Measurements from ENCODE around the gene CDH4. TPM values are rescaled to one million over a fixed set of nuclear protein-coding genes. Genes with fewer than 3 reads are reported as not detected.

CDH4 gene
- total and polyA plus RNA-seq, 2 of the 4 experiments (the other 2 are of a cell fraction) = 1.6 to 3.5 TPM

- POLR2A ChIA-PET (ENCODE audit: unreplicated experiment) = no interaction called here
- no peak overlapping the region for H3K4me2 ChIP-seq (ENCODE audit: low read depth, low read length)
- H3K14ac ChIP-seq (replicated peaks; ENCODE audit: low read depth, low read length) = no peak overlapping the region
- no peak overlapping the region for H3K23ac ChIP-seq (ENCODE audit: low read depth, low read length)
- in situ Hi-C loops (cut with MboI; ENCODE audit: low sequenced_read_pairs) (no loop called here), dilution Hi-C loops (cut with HindIII; ENCODE audit: low sequenced_read_pairs, unreplicated experiment) (no loop called here), intact Hi-C loops (cut with micrococcal nuclease) (no loop called here)
- no peaks in the 10 kb centered on the region for H3K9me1 ChIP-seq (ENCODE audit: insufficient read depth, low read length)
- H3K18ac ChIP-seq (ENCODE audit: low read depth, low read length) = no peak overlapping the region
- DNase-seq (no peak), ATAC-seq (ENCODE audit: low read depth) (no peak)
- no peak overlapping the region for H2AK5ac ChIP-seq (ENCODE audit: low read depth, low read length)
- H2BK120ac ChIP-seq (ENCODE audit: low read depth, low read length) = no peak overlapping the region
- no peaks in the 10 kb centered on the region for H3K9me3 ChIP-seq (ENCODE audit: control insufficient read depth, insufficient read depth, low read length)
- H3K4me1 ChIP-seq (ENCODE audit: control insufficient read depth, insufficient read depth, low read length) = no peaks in the 10 kb centered on the region
- no peaks in the 10 kb centered on the region for H3K79me1 ChIP-seq (ENCODE audit: low read depth in 1 of 2, low read length in 2 of 2)
- H3K27ac ChIP-seq (ENCODE audit: insufficient read depth, low read length) = no peak overlapping the region
- H3K4ac ChIP-seq (ENCODE audit: low read depth, low read length) = no peak overlapping the region
- no peak overlapping the region for H3K9ac ChIP-seq (ENCODE audit: low read depth, low read length)
- no peak overlapping the region for H3K4me3 ChIP-seq (ENCODE audit: insufficient read depth, low read depth, low read length)
- BruUV-seq (replicated peaks) = no TSS peak
- H2AFZ ChIP-seq (replicated peaks; ENCODE audit: low read length, poor library complexity) = no peak overlapping the region
- no peak overlapping the region for H2AK9ac ChIP-seq (replicated peaks; ENCODE audit: low read depth, low read length, poor library complexity)
- no peak overlapping the region for H3K56ac ChIP-seq (ENCODE audit: extremely low read depth, insufficient read depth, low read length)
- H3K27me3 ChIP-seq (ENCODE audit: control insufficient read depth, insufficient read depth, low read length) = no peaks in the 10 kb centered on the region
- H4K5ac ChIP-seq (ENCODE audit: low read depth, low read length) = no peak overlapping the region
- H2BK15ac ChIP-seq (ENCODE audit: low read depth, low read length) = no peak overlapping the region
- H2BK20ac ChIP-seq (ENCODE audit: low read depth, low read length) = no peak overlapping the region
- no peaks in the 10 kb centered on the region for H3K36me3 ChIP-seq (ENCODE audit: control insufficient read depth, insufficient read depth, low read length)
- no peak overlapping the region for H4K91ac ChIP-seq (ENCODE audit: insufficient read depth, low read depth, low read length)
- WGBS, 2 experiments (ENCODE audit: extremely low coverage in 2 of 2, insufficient read length in 1 of 2) = 84% methylated on average over 6 of the region's 17 CpGs; no CpG with 5 or more reads in 1 of the 2 experiments
- H4K8ac ChIP-seq (ENCODE audit: low read depth in 2 of 2, low read length in 2 of 2) = no peak overlapping the region
- H4K20me1 ChIP-seq (ENCODE audit: insufficient read depth, low read length) = no peaks in the 10 kb centered on the region
- CTCF ChIA-PET = no interaction called here
- H2BK5ac ChIP-seq (ENCODE audit: low read depth, low read length, poor library complexity, severe bottlenecking) = no peak overlapping the region
- TF ChIP-seq RFX5 (IDR thresholded peaks at IDR 0.05; ENCODE audit: low read depth, low read length) (no peak), MAFK (IDR thresholded peaks at IDR 0.05; ENCODE audit: low read depth, low read length) (no peak), CHD1 (IDR thresholded peaks at IDR 0.05; ENCODE audit: low read depth, low read length) (no peak), BHLHE40 (IDR thresholded peaks at IDR 0.05; ENCODE audit: low read depth, low read length) (no peak), POLR2A (IDR thresholded peaks at IDR 0.05; ENCODE audit: low read depth, low read length) (no peak), MXI1 (IDR thresholded peaks at IDR 0.05; ENCODE audit: borderline replicate concordance, low read depth, low read length) (no peak), MAZ (IDR thresholded peaks at IDR 0.05; ENCODE audit: borderline replicate concordance, low read depth, low read length) (no peak), ELK1 (IDR thresholded peaks at IDR 0.05; ENCODE audit: borderline replicate concordance, low read depth, low read length) (no peak), RAD21 (IDR thresholded peaks at IDR 0.05; ENCODE audit: low read length) (no peak), SMC3 (IDR thresholded peaks at IDR 0.05; ENCODE audit: low read depth, low read length) (no peak), CEBPB (IDR thresholded peaks at IDR 0.05; ENCODE audit: low read depth, low read length) (no peak), NFE2L2 (IDR thresholded peaks at IDR 0.05; ENCODE audit: low read depth, low read length) (no peak), RCOR1 (IDR thresholded peaks at IDR 0.05; ENCODE audit: insufficient replicate concordance, low read length) (no peak)
- TF ChIP-seq, protein P1, sequence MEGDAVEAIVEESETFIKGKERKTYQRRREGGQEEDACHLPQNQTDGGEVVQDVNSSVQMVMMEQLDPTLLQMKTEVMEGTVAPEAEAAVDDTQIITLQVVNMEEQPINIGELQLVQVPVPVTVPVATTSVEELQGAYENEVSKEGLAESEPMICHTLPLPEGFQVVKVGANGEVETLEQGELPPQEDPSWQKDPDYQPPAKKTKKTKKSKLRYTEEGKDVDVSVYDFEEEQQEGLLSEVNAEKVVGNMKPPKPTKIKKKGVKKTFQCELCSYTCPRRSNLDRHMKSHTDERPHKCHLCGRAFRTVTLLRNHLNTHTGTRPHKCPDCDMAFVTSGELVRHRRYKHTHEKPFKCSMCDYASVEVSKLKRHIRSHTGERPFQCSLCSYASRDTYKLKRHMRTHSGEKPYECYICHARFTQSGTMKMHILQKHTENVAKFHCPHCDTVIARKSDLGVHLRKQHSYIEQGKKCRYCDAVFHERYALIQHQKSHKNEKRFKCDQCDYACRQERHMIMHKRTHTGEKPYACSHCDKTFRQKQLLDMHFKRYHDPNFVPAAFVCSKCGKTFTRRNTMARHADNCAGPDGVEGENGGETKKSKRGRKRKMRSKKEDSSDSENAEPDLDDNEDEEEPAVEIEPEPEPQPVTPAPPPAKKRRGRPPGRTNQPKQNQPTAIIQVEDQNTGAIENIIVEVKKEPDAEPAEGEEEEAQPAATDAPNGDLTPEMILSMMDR (conservative IDR thresholded peaks at IDR 0.05; ENCODE audit: low read depth, low read length) = no peak
- TF ChIP-seq, protein P2, sequence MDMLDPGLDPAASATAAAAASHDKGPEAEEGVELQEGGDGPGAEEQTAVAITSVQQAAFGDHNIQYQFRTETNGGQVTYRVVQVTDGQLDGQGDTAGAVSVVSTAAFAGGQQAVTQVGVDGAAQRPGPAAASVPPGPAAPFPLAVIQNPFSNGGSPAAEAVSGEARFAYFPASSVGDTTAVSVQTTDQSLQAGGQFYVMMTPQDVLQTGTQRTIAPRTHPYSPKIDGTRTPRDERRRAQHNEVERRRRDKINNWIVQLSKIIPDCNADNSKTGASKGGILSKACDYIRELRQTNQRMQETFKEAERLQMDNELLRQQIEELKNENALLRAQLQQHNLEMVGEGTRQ (IDR thresholded peaks at IDR 0.05; ENCODE audit: low read depth, low read length) = no peak
Measured at GRCh38 chr20:61513124-61514017, 261.3 kb downstream of the CDH4 start.

Measured in IMR-90 (cell line).